ENCODE measurements around the gene SKIC2.

The SKIC2 gene

GRCh38 chr6:31945507-31946369 lies 13.2 kb upstream of the SKIC2 start, which contains the start of gene CFB:
Gene CFB, plus strand, starts transcription at chr6:31946095. Its CDS starts 127 bp downstream, at chr6:31946222.
- no peak for DNase-seq (ENCODE audit: low read depth in 1 of 2, low spot score in 1 of 2)

- no peak for DNase-seq (ENCODE audit: low read depth in 1 of 2, low spot score in 1 of 2)
Observed at GRCh38 chr6:31946370-31946885, 12.5 kb upstream of the SKIC2 start.

GRCh38 chr6:31947070-31947675 lies 11.8 kb upstream of the SKIC2 start:
- DNase-seq (ENCODE audit: low read depth in 1 of 2, low spot score in 1 of 2), result no peak

GRCh38 chr6:31947864-31948263 lies 11.1 kb upstream of the SKIC2 start:
- no peak for DNase-seq (ENCODE audit: low read depth in 1 of 2, low spot score in 1 of 2)

- no peak for DNase-seq (ENCODE audit: low read depth in 1 of 2, low spot score in 1 of 2)
Observed at GRCh38 chr6:31948306-31948705, 10.7 kb upstream of the SKIC2 start.

- no peak for DNase-seq (ENCODE audit: low read depth in 1 of 2, low spot score in 1 of 2)
Observed at GRCh38 chr6:31948753-31949413, 10.1 kb upstream of the SKIC2 start.

GRCh38 chr6:31949926-31950548 lies 8.9 kb upstream of the SKIC2 start:
- no peak for DNase-seq (ENCODE audit: low read depth in 1 of 2, low spot score in 1 of 2)

- DNase-seq (ENCODE audit: low read depth in 1 of 2, low spot score in 1 of 2), result no peak
Observed at GRCh38 chr6:31952140-31952805, 6.7 kb upstream of the SKIC2 start.

GRCh38 chr6:31952890-31953289 lies 6.1 kb upstream of the SKIC2 start:
- no peak for DNase-seq (ENCODE audit: low read depth in 1 of 2, low spot score in 1 of 2)

GRCh38 chr6:31954511-31954910 lies 4.5 kb upstream of the SKIC2 start:
- DNase-seq (ENCODE audit: low read depth in 1 of 2, low spot score in 1 of 2), result no peak

- DNase-seq (ENCODE audit: low read depth in 1 of 2, low spot score in 1 of 2), result no peak
Observed at GRCh38 chr6:31956796-31957195, 2.2 kb upstream of the SKIC2 start.

GRCh38 chr6:31958412-31958740 lies 599 bp upstream of the SKIC2 start:
- DNase-seq (ENCODE audit: low read depth in 1 of 2, low spot score in 1 of 2), result no peak

- no peak for DNase-seq (ENCODE audit: low read depth in 1 of 2, low spot score in 1 of 2)
Observed at GRCh38 chr6:31961616-31962015, 2.6 kb downstream of the SKIC2 start.

- DNase-seq (ENCODE audit: low read depth in 1 of 2, low spot score in 1 of 2), result no peak
Observed at GRCh38 chr6:31963921-31964320, 4.9 kb downstream of the SKIC2 start.

GRCh38 chr6:31965700-31966099 lies 6.7 kb downstream of the SKIC2 start:
- no peak for DNase-seq (ENCODE audit: low read depth in 1 of 2, low spot score in 1 of 2)

GRCh38 chr6:31966506-31966905 lies 7.5 kb downstream of the SKIC2 start:
- DNase-seq (ENCODE audit: low read depth in 1 of 2, low spot score in 1 of 2), result no peak

- DNase-seq (ENCODE audit: low read depth in 1 of 2, low spot score in 1 of 2), result no peak
Observed at GRCh38 chr6:31966997-31967925, 8.3 kb downstream of the SKIC2 start.

- DNase-seq (ENCODE audit: low read depth in 1 of 2, low spot score in 1 of 2), result no peak
Observed at GRCh38 chr6:31967926-31968320, 8.9 kb downstream of the SKIC2 start.

GRCh38 chr6:31968326-31968725 lies 9.4 kb downstream of the SKIC2 start:
- no peak for DNase-seq (ENCODE audit: low read depth in 1 of 2, low spot score in 1 of 2)
